Small intestine (tissue), 7 donors: ENCODE data around the gene ISYNA1. TPM values are rescaled to one million over a fixed set of nuclear protein-coding genes. Genes with fewer than 3 reads are reported as not detected.

Source experiments
- DNase-seq, 2 donors: peaks; one replicate each; pipeline versions ENCODE4 v3.0.0 to v3.0.0-alpha.2; 2013
- FAIRE-seq: peaks from 2 replicates; lab custom pipeline; 2012; peaks lifted over from hg19 to GRCh38; lab: Jason Lieb, UNC
- H3K27ac ChIP-seq, 3 donors: one replicate each; pipeline ENCODE4 v1.5.1; 2013; ENCODE audit warnings: low read length in 2 of 3, mild to moderate bottlenecking in 2 of 3, control low read depth in 1 of 3, inconsistent platforms in 1 of 3, low read depth in 1 of 3, moderate library complexity in 1 of 3
- H3K27me3 ChIP-seq, 3 donors: one replicate each; pipeline ENCODE4 v1.6.1; 2013; ENCODE audit warnings: low read length in 3 of 3, inconsistent platforms in 1 of 3; ENCODE audit not compliant: control insufficient read depth in 3 of 3, insufficient read depth in 3 of 3
- H3K36me3 ChIP-seq, 3 donors: one replicate each; pipeline ENCODE4 v1.6.1; 2013; ENCODE audit warnings: low read length in 3 of 3, inconsistent platforms in 1 of 3, low read depth in 1 of 3, mild to moderate bottlenecking in 1 of 3, moderate library complexity in 1 of 3; ENCODE audit not compliant: control insufficient read depth in 3 of 3, insufficient read depth in 2 of 3
- H3K4me1 ChIP-seq, 3 donors: one replicate each; pipeline ENCODE4 v1.6.1; 2013; ENCODE audit warnings: low read length in 2 of 3, inconsistent platforms in 1 of 3, low read depth in 1 of 3, mild to moderate bottlenecking in 1 of 3, moderate library complexity in 1 of 3; ENCODE audit not compliant: control insufficient read depth in 3 of 3, insufficient read depth in 2 of 3
- H3K4me3 ChIP-seq, 3 donors: one replicate each; pipeline ENCODE4 v1.5.1; 2013; ENCODE audit warnings: low read length in 3 of 3, control low read depth in 1 of 3, inconsistent platforms in 1 of 3, low read depth in 1 of 3, mild to moderate bottlenecking in 1 of 3, moderate library complexity in 1 of 3
- H3K9me3 ChIP-seq, 2 donors: one replicate each; pipeline ENCODE4 v1.6.1; 2013; ENCODE audit warnings: low read depth in 1 of 2, low read length in 1 of 2; ENCODE audit not compliant: control insufficient read depth in 2 of 2, insufficient read depth in 1 of 2
- WGBS, 3 donors: extraction: QIAGEN DNeasy Blood & Tissue Kit; methylation state at CpG; one replicate each; pipeline ENCODE4 v1.1.7; 2013; 5-methylcytosine and 5-hydroxymethylcytosine counted together
- polyA plus RNA-seq, 4 donors: library from polyadenylated mRNA; stranded (reverse) in 3 of 4; unstranded in 1 of 4; fragments of 200-250 nt in 3 of 4; fragments of 120-200 nt in 1 of 4; gene quantifications; one replicate each; pipeline versions ENCODE4 v1.2.1 to v1.2.3, GENCODE V29; 2013
- donor health status: healthy with polysubstance abuse.
- donor health status: control.
- donor health status: control.
- donor health status: Bipolar disorder and iron deficiency.
- donor health status: healthy.

Gene ISYNA1
- polyA plus RNA-seq, 4 donors = 4.5 to 72.1 (median 9.3) TPM

DNA sequence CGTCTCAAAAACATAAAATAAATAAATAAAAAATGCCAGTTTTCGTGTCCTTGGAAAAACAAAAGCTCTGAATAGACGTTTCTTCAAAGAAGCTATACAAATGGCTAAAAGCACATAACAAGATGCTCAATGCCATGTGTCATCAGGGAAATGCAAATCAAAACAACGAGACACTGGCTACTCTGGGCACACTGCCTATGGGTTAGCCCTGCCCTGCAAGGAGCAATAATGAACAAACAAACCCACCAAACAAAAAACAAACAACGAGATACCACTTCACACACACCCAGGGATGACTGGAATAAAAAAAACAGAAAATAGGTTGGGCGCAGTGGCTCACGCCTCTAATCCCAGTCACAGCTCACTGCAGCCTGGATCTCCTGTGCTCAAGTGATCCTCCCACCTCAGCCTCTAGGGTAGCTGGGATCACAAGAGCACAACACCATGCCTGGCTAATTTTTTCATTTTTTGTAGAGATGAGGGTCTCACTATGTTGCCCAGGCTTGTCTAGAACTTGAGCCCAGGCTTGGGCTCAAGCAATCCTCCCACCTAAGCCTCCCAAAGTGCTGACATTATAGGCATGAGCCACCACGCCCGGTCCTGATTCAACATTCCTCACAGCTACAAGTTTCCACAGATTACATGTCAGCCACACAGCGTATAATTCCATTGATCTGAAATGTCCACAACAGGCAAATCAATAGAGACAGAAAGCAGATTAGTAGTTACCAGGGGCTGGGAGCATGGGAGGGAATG lies 15.5 kb upstream of the ISYNA1 start:
- Histone ChIP-seq H3K36me3 (peaks cover 11 to 89% (median 14%) of the 10 kb centered on the region in 3 donors), H3K9me3 (no peaks in the 10 kb centered on the region), H3K27ac (no peak overlapping the region), H3K27me3 (no peaks in the 10 kb centered on the region), H3K4me3 (no peak overlapping the region), H3K4me1 (peaks cover 0 to 9% (median 2%) of the 10 kb centered on the region in 3 donors)
- 80 to 86% (median 85%) methylated on average over 10 of the region's 10 CpGs for WGBS, 3 donors
- DNase-seq (no peak), FAIRE-seq (no peak)

DNA sequence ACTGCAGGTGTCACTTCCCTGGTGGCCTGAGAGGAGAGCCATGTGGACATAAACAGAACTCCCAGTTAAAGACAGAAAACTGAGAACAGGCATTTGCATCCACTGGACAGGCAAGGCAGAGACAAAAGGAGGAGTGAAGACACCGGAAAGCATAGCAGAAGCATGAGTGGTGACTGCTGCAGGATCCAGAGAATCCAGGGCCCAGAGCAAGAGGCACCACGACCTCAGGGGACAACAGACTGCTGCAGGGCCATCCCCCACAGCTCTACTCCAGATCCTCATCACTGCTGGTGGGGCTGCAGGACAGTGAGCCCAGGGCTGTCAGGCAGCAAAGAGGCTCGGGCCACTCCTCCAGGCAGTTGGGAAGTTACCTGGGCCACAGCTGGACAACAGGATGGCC lies 14.5 kb upstream of the ISYNA1 start:
- Histone ChIP-seq H3K4me1 (peaks cover 0 to 9% (median 2%) of the 10 kb centered on the region in 3 donors), H3K27ac (no peak overlapping the region), H3K9me3 (no peaks in the 10 kb centered on the region), H3K27me3 (no peaks in the 10 kb centered on the region), H3K4me3 (no peak overlapping the region), H3K36me3 (peaks cover 10 to 89% (median 13%) of the 10 kb centered on the region in 3 donors)
- no peak for DNase-seq
- WGBS, 3 donors = 78 to 86% (median 85%) methylated on average over 3 of the region's 3 CpGs
- no peak for FAIRE-seq

DNA sequence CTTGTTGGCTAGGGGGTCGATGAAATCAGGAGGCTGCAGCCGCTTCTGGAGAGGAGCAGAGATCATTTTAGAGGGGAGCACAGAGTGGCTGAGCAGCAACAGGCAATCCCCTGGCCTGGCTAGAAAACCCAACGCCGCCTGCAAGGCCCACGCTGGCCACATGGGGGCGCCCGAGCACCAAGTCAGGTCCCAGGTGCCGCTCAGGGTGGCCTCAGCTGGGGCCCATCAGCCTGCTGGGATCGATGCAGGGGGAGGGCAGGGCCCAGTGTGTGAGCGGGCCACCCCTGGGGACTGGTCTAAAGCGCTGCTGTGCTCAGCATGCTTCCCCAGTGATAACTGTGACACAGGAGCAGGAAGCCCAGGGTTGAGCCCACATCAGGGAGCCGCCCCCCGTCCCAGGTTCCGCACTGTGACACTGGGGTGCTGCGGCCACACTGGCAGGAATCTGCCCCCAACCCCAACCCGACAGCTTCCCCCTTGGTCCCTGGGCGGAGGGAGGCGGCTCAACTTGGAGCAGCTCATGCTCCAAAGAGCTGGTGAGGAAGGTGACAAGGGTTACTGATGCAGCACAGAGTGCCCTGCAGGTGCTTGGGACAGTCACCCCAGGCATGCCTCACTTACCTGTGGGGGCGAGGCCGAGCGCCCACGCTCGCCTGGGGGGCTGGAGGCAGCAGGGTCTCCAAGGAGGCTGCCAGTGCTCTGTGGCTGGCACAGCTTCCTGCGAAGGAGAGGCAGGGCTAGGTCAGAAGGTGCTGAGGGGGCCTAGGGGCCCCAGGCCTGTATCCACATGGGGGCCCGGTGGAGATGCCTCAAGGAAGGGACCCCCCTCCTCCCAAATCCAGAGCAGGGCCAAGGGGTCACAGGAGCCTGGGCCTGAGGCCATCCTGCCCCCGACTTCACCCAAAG lies 13.3 kb upstream of the ISYNA1 start:
- H3K27ac ChIP-seq = no peak overlapping the region
- 46 to 50% (median 46%) methylated on average over 23 to 26 of the region's 26 CpGs for WGBS, 3 donors
- H3K9me3 ChIP-seq = no peaks in the 10 kb centered on the region
- no peaks in the 10 kb centered on the region for H3K27me3 ChIP-seq
- FAIRE-seq (no peak), DNase-seq (peak; percentile 72 to 87)
- peaks cover 0 to 10% (median 2%) of the 10 kb centered on the region in 3 donors for H3K4me1 ChIP-seq
- H3K4me3 ChIP-seq = no peak overlapping the region
- peaks cover 8 to 89% (median 16%) of the 10 kb centered on the region in 3 donors for H3K36me3 ChIP-seq

DNA sequence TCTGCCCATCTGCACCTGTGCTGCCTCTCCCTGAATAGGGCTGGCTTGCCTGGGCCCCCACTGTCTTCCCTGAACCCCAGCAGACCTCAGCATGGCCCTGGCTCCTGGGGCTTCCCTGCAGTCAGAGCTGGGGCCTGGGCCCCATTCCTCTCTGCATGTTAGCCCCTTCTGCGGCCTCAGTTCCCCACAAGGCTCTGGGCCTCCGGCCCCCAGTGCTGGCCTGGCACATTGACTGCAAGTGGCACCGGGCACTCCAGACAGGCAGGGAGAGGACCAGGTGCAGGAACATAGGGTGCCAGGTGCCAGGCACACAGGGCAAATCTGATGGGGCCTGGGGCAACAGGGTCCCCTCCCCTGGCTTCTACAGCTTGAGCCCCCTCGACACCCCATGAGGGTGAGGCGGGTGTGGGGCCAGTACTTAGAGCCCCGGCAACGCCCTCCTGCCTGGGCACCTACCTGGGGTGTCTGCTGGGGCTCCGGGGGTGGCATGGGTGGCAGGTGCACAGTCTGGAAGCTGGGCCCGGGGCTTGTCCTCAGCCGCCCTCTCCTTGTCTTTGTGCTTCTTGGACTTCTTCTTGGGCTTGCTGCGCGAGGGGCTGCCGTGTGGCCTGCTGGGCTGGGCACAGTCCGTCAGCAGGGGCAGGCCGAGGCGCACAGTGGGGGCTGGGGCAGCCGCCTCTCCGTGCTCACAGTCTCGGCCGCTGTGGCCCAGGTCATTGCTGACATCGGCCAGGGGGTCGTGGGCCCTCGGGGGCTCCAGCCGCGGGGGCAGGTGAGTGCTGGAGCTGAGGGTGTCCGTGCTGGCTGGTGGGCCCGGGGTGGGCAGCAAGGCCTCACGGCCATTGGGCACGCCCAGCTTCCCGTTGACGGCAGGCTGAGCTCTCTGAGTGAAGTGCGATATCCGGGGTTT lies 12.3 kb upstream of the ISYNA1 start:
- no peaks in the 10 kb centered on the region for H3K9me3 ChIP-seq
- H3K4me1 ChIP-seq = peaks cover 0 to 17% (median 2%) of the 10 kb centered on the region in 3 donors
- DNase-seq (no peak), FAIRE-seq (no peak)
- H3K4me3 ChIP-seq = no peak overlapping the region
- H3K27me3 ChIP-seq = no peaks in the 10 kb centered on the region
- H3K27ac ChIP-seq = no peak overlapping the region
- H3K36me3 ChIP-seq = peaks cover 8 to 89% (median 18%) of the 10 kb centered on the region in 3 donors
- 72 to 77% (median 74%) methylated on average over 29 to 33 of the region's 33 CpGs for WGBS, 3 donors

DNA sequence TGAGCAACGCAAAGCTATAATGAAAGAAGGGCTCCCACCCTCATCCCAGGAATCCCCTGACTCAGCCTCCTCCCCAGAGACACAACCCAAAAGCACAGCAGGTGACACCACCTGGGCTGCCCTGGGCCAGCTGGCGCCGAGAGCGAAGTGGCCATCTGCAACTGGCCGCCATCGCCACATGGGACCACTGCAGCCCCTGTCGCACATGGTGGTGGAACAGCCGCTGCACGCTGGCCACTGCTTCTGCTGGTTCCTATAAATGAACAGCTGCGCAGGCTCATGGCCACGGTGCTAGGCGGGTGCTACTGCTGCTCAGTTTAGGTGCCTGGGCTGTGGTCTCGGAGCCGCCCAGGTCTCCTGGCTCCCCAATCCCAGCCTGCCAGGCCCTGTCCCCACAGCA lies 11.6 kb upstream of the ISYNA1 start:
- peaks cover 11 to 91% (median 20%) of the 10 kb centered on the region in 3 donors for H3K36me3 ChIP-seq
- H3K27ac ChIP-seq = no peak overlapping the region
- no peak for DNase-seq
- H3K9me3 ChIP-seq = no peaks in the 10 kb centered on the region
- WGBS, 3 donors = 94 to 98% (median 94%) methylated on average over 14 of the region's 14 CpGs
- FAIRE-seq = no peak
- peaks cover 0 to 24% (median 2%) of the 10 kb centered on the region in 3 donors for H3K4me1 ChIP-seq
- H3K4me3 ChIP-seq = no peak overlapping the region
- no peaks in the 10 kb centered on the region for H3K27me3 ChIP-seq

DNA sequence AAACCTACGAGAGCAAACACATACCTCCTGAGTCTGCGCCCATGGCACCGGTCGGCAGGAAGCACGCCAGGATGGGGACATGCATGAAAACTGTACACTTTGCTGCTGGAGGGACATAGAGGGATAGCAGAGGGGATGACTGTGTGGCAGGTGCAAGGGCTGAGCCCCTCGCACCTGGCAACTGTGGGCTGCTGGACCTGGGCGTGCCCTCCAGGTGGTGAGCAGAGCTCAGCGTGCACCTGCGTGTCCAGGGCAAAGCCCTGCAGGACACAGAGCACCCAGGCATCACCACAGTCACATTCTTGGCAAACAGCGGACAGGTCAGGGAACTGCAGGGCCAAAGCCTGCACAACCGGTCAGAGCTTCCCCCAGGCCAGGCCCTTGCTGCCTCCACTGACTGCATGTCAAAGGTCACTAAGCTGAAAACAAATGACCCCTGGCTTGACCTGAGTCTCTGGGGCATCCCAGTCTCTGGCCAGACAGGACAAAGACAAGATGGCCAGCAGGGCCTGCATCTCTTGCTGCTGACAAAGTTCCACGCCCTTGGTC lies 9.0 kb upstream of the ISYNA1 start:
- no peaks in the 10 kb centered on the region for H3K9me3 ChIP-seq
- H3K27me3 ChIP-seq = no peaks in the 10 kb centered on the region
- H3K4me3 ChIP-seq = no peak overlapping the region
- peaks cover 0 to 30% (median 2%) of the 10 kb centered on the region in 3 donors for H3K4me1 ChIP-seq
- DNase-seq = no peak
- no peak overlapping the region for H3K27ac ChIP-seq
- 81 to 94% (median 93%) methylated on average over 11 to 12 of the region's 12 CpGs for WGBS, 3 donors
- no peak for FAIRE-seq
- H3K36me3 ChIP-seq = peaks cover 11 to 92% (median 23%) of the 10 kb centered on the region in 3 donors

DNA sequence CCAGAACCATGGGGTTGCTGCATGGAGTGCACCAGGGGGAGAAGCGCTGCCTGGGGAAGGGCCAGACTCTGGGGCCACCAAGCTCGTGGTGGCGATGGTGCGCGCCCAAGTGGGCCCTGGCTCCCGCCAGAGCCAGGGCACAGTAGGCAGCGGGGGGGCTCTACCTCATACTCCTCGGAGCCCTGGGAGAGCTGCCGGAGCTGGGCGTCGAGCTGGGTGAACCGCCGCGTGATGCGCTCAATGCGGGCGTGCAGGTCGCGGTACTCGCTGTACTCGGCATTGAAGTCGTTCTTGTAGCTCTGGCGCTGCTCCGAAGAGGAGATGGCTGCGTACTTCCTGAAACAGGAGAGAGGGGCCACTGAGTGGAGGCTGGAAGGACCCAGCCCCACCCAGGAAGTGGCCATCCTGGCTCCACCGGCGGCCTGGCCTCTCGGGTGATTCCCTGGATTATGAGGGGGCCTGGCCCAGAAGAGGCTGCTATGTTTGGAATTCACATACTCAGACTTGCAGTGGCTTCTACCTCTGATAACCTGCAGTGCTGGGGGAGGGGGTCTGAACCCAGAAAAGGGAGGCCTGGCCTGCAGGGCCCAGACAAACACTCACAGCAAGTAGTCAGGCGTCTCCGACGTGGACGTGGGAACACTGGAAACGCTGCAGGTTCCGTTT lies 8.3 kb upstream of the ISYNA1 start:
- Histone ChIP-seq H3K27me3 (no peaks in the 10 kb centered on the region), H3K9me3 (no peaks in the 10 kb centered on the region), H3K4me1 (peaks cover 0 to 33% (median 2%) of the 10 kb centered on the region in 3 donors), H3K4me3 (no peak overlapping the region), H3K36me3 (peaks cover 11 to 86% (median 23%) of the 10 kb centered on the region in 3 donors), H3K27ac (no peak overlapping the region)
- FAIRE-seq (no peak), DNase-seq (no peak)
- WGBS, 3 donors = 89 to 94% (median 90%) methylated on average over 34 of the region's 34 CpGs
